ENCODE results near the gene LRRC75A. TPM values are rescaled to one million over a fixed set of nuclear protein-coding genes. Genes with fewer than 3 reads are reported as not detected.

Gene LRRC75A
- total and polyA plus RNA-seq, 2 experiments from 2014 or later: 9.0 to 23.1 TPM

- DNase-seq (ENCODE audit: low read depth in 1 of 2, low spot score in 1 of 2): no peak
- Histone ChIP-seq H3K4me1 (ENCODE audit: low read depth) (no peaks in the 10 kb centered on the region), H3K4me3 (no peak overlapping the region), H3K9me3 (ENCODE audit: low read depth) (no peaks in the 10 kb centered on the region), H3K27me3 (no peaks in the 10 kb centered on the region), H3K27ac (no peak overlapping the region), H3K36me3 (no peaks in the 10 kb centered on the region)
- TF ChIP-seq, protein P1, sequence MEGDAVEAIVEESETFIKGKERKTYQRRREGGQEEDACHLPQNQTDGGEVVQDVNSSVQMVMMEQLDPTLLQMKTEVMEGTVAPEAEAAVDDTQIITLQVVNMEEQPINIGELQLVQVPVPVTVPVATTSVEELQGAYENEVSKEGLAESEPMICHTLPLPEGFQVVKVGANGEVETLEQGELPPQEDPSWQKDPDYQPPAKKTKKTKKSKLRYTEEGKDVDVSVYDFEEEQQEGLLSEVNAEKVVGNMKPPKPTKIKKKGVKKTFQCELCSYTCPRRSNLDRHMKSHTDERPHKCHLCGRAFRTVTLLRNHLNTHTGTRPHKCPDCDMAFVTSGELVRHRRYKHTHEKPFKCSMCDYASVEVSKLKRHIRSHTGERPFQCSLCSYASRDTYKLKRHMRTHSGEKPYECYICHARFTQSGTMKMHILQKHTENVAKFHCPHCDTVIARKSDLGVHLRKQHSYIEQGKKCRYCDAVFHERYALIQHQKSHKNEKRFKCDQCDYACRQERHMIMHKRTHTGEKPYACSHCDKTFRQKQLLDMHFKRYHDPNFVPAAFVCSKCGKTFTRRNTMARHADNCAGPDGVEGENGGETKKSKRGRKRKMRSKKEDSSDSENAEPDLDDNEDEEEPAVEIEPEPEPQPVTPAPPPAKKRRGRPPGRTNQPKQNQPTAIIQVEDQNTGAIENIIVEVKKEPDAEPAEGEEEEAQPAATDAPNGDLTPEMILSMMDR (IDR thresholded peaks at IDR 0.05; ENCODE audit: low read depth, low read length): no peak
These were observed 13.0 kb upstream of the LRRC75A start for GRCh38 chr17:16504984-16505383.

- Histone ChIP-seq H3K36me3 (no peaks in the 10 kb centered on the region), H3K27me3 (peaks cover 4% of the 10 kb centered on the region), H3K27ac (no peak overlapping the region), H3K9me3 (ENCODE audit: low read depth) (no peaks in the 10 kb centered on the region), H3K4me3 (no peak overlapping the region), H3K4me1 (ENCODE audit: low read depth) (no peaks in the 10 kb centered on the region)
- TF ChIP-seq, protein P1 (IDR thresholded peaks at IDR 0.05; ENCODE audit: low read depth, low read length): no peak
- no peak for DNase-seq (ENCODE audit: low read depth in 1 of 2, low spot score in 1 of 2)
These were observed 5.0 kb upstream of the LRRC75A start for GRCh38 chr17:16496820-16497489.

- Histone ChIP-seq H3K36me3 (no peaks in the 10 kb centered on the region), H3K27ac (no peak overlapping the region), H3K4me1 (ENCODE audit: low read depth) (peaks cover under 1% of the 10 kb centered on the region), H3K9me3 (ENCODE audit: low read depth) (no peaks in the 10 kb centered on the region), H3K4me3 (no peak overlapping the region), H3K27me3 (peaks cover 4% of the 10 kb centered on the region)
- TF ChIP-seq, protein P1 (IDR thresholded peaks at IDR 0.05; ENCODE audit: low read depth, low read length): no peak
- DNase-seq (ENCODE audit: low read depth in 1 of 2, low spot score in 1 of 2): no peak
These were observed 4.2 kb upstream of the LRRC75A start for GRCh38 chr17:16495980-16496819.

GRCh38 chr17:16495561-16495960 lies 3.6 kb upstream of the LRRC75A start:
- TF ChIP-seq, protein P1 (IDR thresholded peaks at IDR 0.05; ENCODE audit: low read depth, low read length): no peak
- H3K27ac ChIP-seq: no peak overlapping the region

DNA sequence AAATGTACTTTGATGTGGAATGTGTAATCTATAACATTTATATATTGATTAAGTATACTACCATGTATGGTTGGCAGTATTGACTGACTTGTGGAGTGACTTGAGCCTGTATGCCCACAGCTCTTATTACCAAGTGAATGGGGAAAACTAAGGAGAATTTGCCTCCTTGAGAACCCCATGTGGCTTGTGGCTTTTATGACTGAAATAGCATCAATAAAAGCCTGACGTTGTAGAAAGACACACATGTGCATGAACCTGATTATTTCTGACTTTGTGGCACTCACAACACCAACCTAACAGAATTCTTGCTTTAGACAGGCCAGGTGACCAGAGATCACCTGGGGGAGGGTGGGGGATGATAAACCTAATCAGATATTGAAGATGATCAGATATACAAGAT lies 2.1 kb upstream of the LRRC75A start:
- Histone ChIP-seq H3K27ac (no peak overlapping the region), H3K4me3 (no peak overlapping the region), H3K36me3 (no peaks in the 10 kb centered on the region), H3K27me3 (peaks cover 4% of the 10 kb centered on the region), H3K9me3 (ENCODE audit: low read depth) (no peaks in the 10 kb centered on the region), H3K4me1 (ENCODE audit: low read depth) (peaks cover 20% of the 10 kb centered on the region)
- TF ChIP-seq, protein P1 (IDR thresholded peaks at IDR 0.05; ENCODE audit: low read depth, low read length): no peak
- DNase-seq (ENCODE audit: low read depth in 1 of 2, low spot score in 1 of 2): no peak

More at GRCh38 chr17:16495561-16495960, 3.6 kb upstream of the LRRC75A start:
- Histone ChIP-seq H3K9me3 (ENCODE audit: low read depth) (no peaks in the 10 kb centered on the region), H3K27me3 (peaks cover 4% of the 10 kb centered on the region), H3K4me3 (no peak overlapping the region), H3K36me3 (no peaks in the 10 kb centered on the region), H3K4me1 (ENCODE audit: low read depth) (peaks cover 7% of the 10 kb centered on the region)
- DNase-seq (ENCODE audit: low read depth in 1 of 2, low spot score in 1 of 2): no peak

Measured in cardiac muscle cell (in vitro differentiated cells and primary cell).